Ascending aorta (tissue), 2 donors: Measurements from ENCODE around the gene ESRP2. TPM values are rescaled to one million over a fixed set of nuclear protein-coding genes. Genes with fewer than 3 reads are reported as not detected.
A peak's percentile ranks its signal among the peaks of the same experiment; 100 is the strongest.

Experiments
- DNase-seq, 2 donors: peaks; one replicate each; pipeline ENCODE4 v3.0.0-alpha.2; 2019; ENCODE audit warnings: low spot score in 2 of 2
- H3K27ac ChIP-seq, 2 donors: fragments of 200-600 bp; sonication (generic); one replicate each; pipeline ENCODE4 v1.5.1; 2016 to 2017; ENCODE audit warnings: mild to moderate bottlenecking in 1 of 2
- H3K27me3 ChIP-seq: fragments of 200-600 bp; sonication (generic); one replicate; pipeline ENCODE4 v1.5.1; 2017
- H3K36me3 ChIP-seq, 2 donors: fragments of 200-600 bp; sonication (generic); one replicate each; pipeline ENCODE4 v1.5.1; 2016
- H3K4me1 ChIP-seq, 2 donors: fragments of 200-600 bp; sonication (generic); one replicate each; pipeline ENCODE4 v1.5.1; 2016 to 2017; ENCODE audit warnings: mild to moderate bottlenecking in 1 of 2
- H3K4me3 ChIP-seq, 2 donors: fragments of 200-600 bp; sonication (generic); one replicate each; pipeline ENCODE4 v1.5.1; 2016 to 2017; ENCODE audit warnings: mild to moderate bottlenecking in 1 of 2
- H3K9me3 ChIP-seq, 2 donors: fragments of 200-600 bp; sonication (generic); one replicate each; pipeline ENCODE4 v1.5.1; 2016
- CTCF ChIP-seq, 3 experiments: fragments of 200-600 bp in 2 of 3; fragments of 450-650 bp in 1 of 3; sonication (generic) in 2 of 3; IDR thresholded peaks; one replicate each; pipeline ENCODE4 v1.5.1; 2016 to 2019; ENCODE audit warnings: antibody characterized with exemption in 3 of 3, mild to moderate bottlenecking in 1 of 3, moderate library complexity in 1 of 3
- intact Hi-C: fragments of 100-400 bp; cut with DNase I; formaldehyde crosslinking; loops from one replicate; pipeline ENCODE4 v1.15.1; 2023
- total RNA-seq: library from RNA; depleted of rRNA; stranded (reverse); fragments of >200 nt; gene quantifications from one replicate; pipeline ENCODE4 v1.1.0, GENCODE V29; 2016

The ESRP2 gene
- total RNA-seq, 1 donor from 2014 or later, result not detected

- H3K36me3 ChIP-seq, result peaks cover 32 to 40% of the 10 kb centered on the region in 2 donors
- H3K9me3 ChIP-seq, result no peaks in the 10 kb centered on the region
- intact Hi-C loops, result no loop called here
- no peak overlapping the region for H3K27ac ChIP-seq
- H3K4me3 ChIP-seq, result no peak overlapping the region
- DNase-seq, result no peak
- no peaks in the 10 kb centered on the region for H3K27me3 ChIP-seq
- TF ChIP-seq CTCF (IDR thresholded peaks at IDR 0.05), result no peak
- H3K4me1 ChIP-seq, result peaks cover 28 to 36% of the 10 kb centered on the region in 2 donors
Measured at GRCh38 chr16:68249371-68249770, 13.4 kb upstream of the ESRP2 start.

- peaks cover 20 to 25% of the 10 kb centered on the region in 2 donors for H3K36me3 ChIP-seq
- H3K4me3 ChIP-seq, result peak overlapping the region in 1 of 2 donors; percentile 92
- H3K9me3 ChIP-seq, result no peaks in the 10 kb centered on the region
- H3K27me3 ChIP-seq, result no peaks in the 10 kb centered on the region
- H3K27ac ChIP-seq, result peak overlapping the region; percentile 63 to 75
- DNase-seq, result no peak
- intact Hi-C loops, result no loop called here
- no peak for TF ChIP-seq CTCF (IDR thresholded peaks at IDR 0.05)
- peaks cover 28 to 38% of the 10 kb centered on the region in 2 donors for H3K4me1 ChIP-seq
Measured at GRCh38 chr16:68247932-68248331, 12.0 kb upstream of the ESRP2 start.

GRCh38 chr16:68247400-68247799, 11.5 kb upstream of the ESRP2 start:
- Histone ChIP-seq H3K4me1 (peaks cover 28 to 38% of the 10 kb centered on the region in 2 donors), H3K4me3 (peak overlapping the region in 1 of 2 donors; percentile 92)
- DNase-seq, result no peak

GRCh38 chr16:68246666-68247065, 10.7 kb upstream of the ESRP2 start:
- H3K9me3 ChIP-seq, result no peaks in the 10 kb centered on the region
- H3K36me3 ChIP-seq, result peaks cover 20 to 24% of the 10 kb centered on the region in 2 donors
- no peak for TF ChIP-seq CTCF (IDR thresholded peaks at IDR 0.05)
- H3K4me3 ChIP-seq, result peak overlapping the region; percentile 11 to 92
- H3K27me3 ChIP-seq, result no peaks in the 10 kb centered on the region
- peak overlapping the region in 1 of 2 donors; percentile 75 for H3K27ac ChIP-seq
- peaks cover 28 to 38% of the 10 kb centered on the region in 2 donors for H3K4me1 ChIP-seq
- intact Hi-C loops, result no loop called here
- no peak for DNase-seq

More at GRCh38 chr16:68247400-68247799, 11.5 kb upstream of the ESRP2 start:
- intact Hi-C loops, result no loop called here
- peak overlapping the region; percentile 63 to 75 for H3K27ac ChIP-seq
- H3K27me3 ChIP-seq, result no peaks in the 10 kb centered on the region
- no peaks in the 10 kb centered on the region for H3K9me3 ChIP-seq
- no peak for TF ChIP-seq CTCF (IDR thresholded peaks at IDR 0.05)
- H3K36me3 ChIP-seq, result peaks cover 20 to 24% of the 10 kb centered on the region in 2 donors

DNA sequence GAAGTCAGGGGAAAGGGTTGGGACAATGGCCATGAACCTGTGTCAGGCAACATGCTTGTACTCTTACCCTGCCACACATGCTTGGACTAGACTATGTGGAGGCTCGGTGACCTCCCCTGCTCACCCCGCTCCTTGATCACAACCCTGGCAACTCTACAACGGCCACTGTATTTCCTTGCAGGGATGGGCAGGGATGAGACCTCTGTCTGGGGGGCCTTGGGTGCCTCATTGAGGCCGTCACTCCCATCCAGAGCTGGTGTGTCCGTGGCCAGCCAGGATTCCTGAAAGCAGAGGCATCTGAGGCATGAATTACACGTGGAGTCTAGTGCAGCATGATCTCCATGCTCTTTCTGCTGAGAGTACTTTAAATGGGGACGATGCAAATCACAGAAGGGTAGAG, 10.2 kb upstream of the ESRP2 start:
- no peak for DNase-seq
- H3K27ac ChIP-seq, result peak overlapping the region; percentile 6 to 75
- no peaks in the 10 kb centered on the region for H3K27me3 ChIP-seq
- TF ChIP-seq CTCF (IDR thresholded peaks at IDR 0.05), result no peak
- H3K4me1 ChIP-seq, result peaks cover 24 to 34% of the 10 kb centered on the region in 2 donors
- peak overlapping the region; percentile 67 to 92 for H3K4me3 ChIP-seq
- H3K9me3 ChIP-seq, result no peaks in the 10 kb centered on the region
- intact Hi-C loops, result no loop called here
- peaks cover 20% of the 10 kb centered on the region in 2 donors for H3K36me3 ChIP-seq
